ENCODE results near the gene PLS1. TPM values are rescaled to one million over a fixed set of nuclear protein-coding genes. Genes with fewer than 3 reads are reported as not detected.

Gene PLS1
- total RNA-seq, 1 donor from 2014 or later = 22.5 TPM

GRCh38 chr3:142676151-142676550 is 80.0 kb downstream of the PLS1 start:
- Histone ChIP-seq H3K79me2 (ENCODE audit: low read depth) (no peaks in the 10 kb centered on the region), H2AFZ (replicated peaks) (no peak overlapping the region), H3K9me3 (ENCODE audit: low read depth) (no peaks in the 10 kb centered on the region), H4K20me1 (ENCODE audit: low read depth) (no peaks in the 10 kb centered on the region), H3K4me2 (no peak overlapping the region), H3K9ac (no peak overlapping the region), H3K4me1 (no peaks in the 10 kb centered on the region), H3K27me3 (no peaks in the 10 kb centered on the region), H3K4me3 (no peak overlapping the region), H3K36me3 (no peaks in the 10 kb centered on the region), H3F3A (ENCODE audit: low read depth) (no peaks in the 10 kb centered on the region), H3K27ac (no peak overlapping the region)
- no peak overlapping the region for H3K4me3 Mint-ChIP-seq
- no peaks in the 10 kb centered on the region for H3K36me3 Mint-ChIP-seq
- no peaks in the 10 kb centered on the region for H3K27me3 Mint-ChIP-seq (ENCODE audit: insufficient read depth, low read depth)
- TF ChIP-seq CTCF (IDR thresholded peaks at IDR 0.05) (no peak), EZH2phosphoT487 (IDR thresholded peaks at IDR 0.05) (no peak), EZH2 (IDR thresholded peaks at IDR 0.05) (no peak)
- H3K4me1 Mint-ChIP-seq = no peaks in the 10 kb centered on the region
- H3K27ac Mint-ChIP-seq = no peak overlapping the region
- DNase-seq (ENCODE audit: low spot score) = no peak
- H3K9me3 Mint-ChIP-seq = no peaks in the 10 kb centered on the region

- Histone ChIP-seq H2AFZ (replicated peaks) (no peak overlapping the region), H3K79me2 (ENCODE audit: low read depth) (no peaks in the 10 kb centered on the region), H3K4me3 (no peak overlapping the region), H3K4me1 (no peaks in the 10 kb centered on the region), H3F3A (ENCODE audit: low read depth) (no peaks in the 10 kb centered on the region), H3K36me3 (no peaks in the 10 kb centered on the region), H3K27ac (no peak overlapping the region), H4K20me1 (ENCODE audit: low read depth) (no peaks in the 10 kb centered on the region), H3K9me3 (ENCODE audit: low read depth) (no peaks in the 10 kb centered on the region), H3K27me3 (no peaks in the 10 kb centered on the region), H3K4me2 (no peak overlapping the region), H3K9ac (no peak overlapping the region)
- DNase-seq (ENCODE audit: low spot score) = no peak
- H3K4me1 Mint-ChIP-seq = no peaks in the 10 kb centered on the region
- no peaks in the 10 kb centered on the region for H3K36me3 Mint-ChIP-seq
- no peaks in the 10 kb centered on the region for H3K27me3 Mint-ChIP-seq (ENCODE audit: insufficient read depth, low read depth)
- no peak overlapping the region for H3K4me3 Mint-ChIP-seq
- no peak for TF ChIP-seq CTCF (IDR thresholded peaks at IDR 0.05)
- no peaks in the 10 kb centered on the region for H3K9me3 Mint-ChIP-seq
- no peak overlapping the region for H3K27ac Mint-ChIP-seq
Observed at GRCh38 chr3:142680710-142681109, 84.5 kb downstream of the PLS1 start.

- Mint-ChIP-seq H3K4me1 (no peaks in the 10 kb centered on the region), H3K9me3 (no peaks in the 10 kb centered on the region)
- no peak overlapping the region for H3K27ac ChIP-seq
Observed at GRCh38 chr3:142690613-142691012, 94.4 kb downstream of the PLS1 start.

More at GRCh38 chr3:142690613-142691012, 94.4 kb downstream of the PLS1 start:
- TF ChIP-seq EZH2 (IDR thresholded peaks at IDR 0.05) = no peak
- TF ChIP-seq CTCF (IDR thresholded peaks at IDR 0.05) = no peak
- no peak for TF ChIP-seq EZH2phosphoT487 (IDR thresholded peaks at IDR 0.05)
- Mint-ChIP-seq H3K27me3 (ENCODE audit: insufficient read depth, low read depth) (no peaks in the 10 kb centered on the region), H3K27ac (no peak overlapping the region), H3K4me3 (no peak overlapping the region), H3K36me3 (no peaks in the 10 kb centered on the region)
- no peaks in the 10 kb centered on the region for H3F3A ChIP-seq (ENCODE audit: low read depth)
- no peak overlapping the region for H3K4me3 ChIP-seq
- no peaks in the 10 kb centered on the region for H3K27me3 ChIP-seq
- no peak overlapping the region for H3K9ac ChIP-seq
- no peak for DNase-seq (ENCODE audit: low spot score)
- H3K9me3 ChIP-seq (ENCODE audit: low read depth) = no peaks in the 10 kb centered on the region
- no peak overlapping the region for H3K4me2 ChIP-seq
- H2AFZ ChIP-seq (replicated peaks) = no peak overlapping the region
- no peaks in the 10 kb centered on the region for H4K20me1 ChIP-seq (ENCODE audit: low read depth)
- H3K4me1 ChIP-seq = no peaks in the 10 kb centered on the region
- no peaks in the 10 kb centered on the region for H3K79me2 ChIP-seq (ENCODE audit: low read depth)
- H3K36me3 ChIP-seq = no peaks in the 10 kb centered on the region

Measured in neural progenitor cell (in vitro differentiated cells).